HG02884 (cell line): ENCODE results near the gene SMG1.
A peak's percentile ranks its signal among the peaks of the same experiment; 100 is the strongest.
"Not testable (repeated sequence)": the region's sequence is repeated elsewhere in the genome, so short reads cannot be mapped to it uniquely, and the experiment has no call there.

Experiments used
- ATAC-seq: cut with Tn5 transposase; IDR thresholded peaks from one replicate; pipeline ENCODE4 v1.9.1; 2021; ENCODE audit warnings: mild to moderate bottlenecking, moderate library complexity; ENCODE audit not compliant: unreplicated experiment

Gene SMG1

DNA sequence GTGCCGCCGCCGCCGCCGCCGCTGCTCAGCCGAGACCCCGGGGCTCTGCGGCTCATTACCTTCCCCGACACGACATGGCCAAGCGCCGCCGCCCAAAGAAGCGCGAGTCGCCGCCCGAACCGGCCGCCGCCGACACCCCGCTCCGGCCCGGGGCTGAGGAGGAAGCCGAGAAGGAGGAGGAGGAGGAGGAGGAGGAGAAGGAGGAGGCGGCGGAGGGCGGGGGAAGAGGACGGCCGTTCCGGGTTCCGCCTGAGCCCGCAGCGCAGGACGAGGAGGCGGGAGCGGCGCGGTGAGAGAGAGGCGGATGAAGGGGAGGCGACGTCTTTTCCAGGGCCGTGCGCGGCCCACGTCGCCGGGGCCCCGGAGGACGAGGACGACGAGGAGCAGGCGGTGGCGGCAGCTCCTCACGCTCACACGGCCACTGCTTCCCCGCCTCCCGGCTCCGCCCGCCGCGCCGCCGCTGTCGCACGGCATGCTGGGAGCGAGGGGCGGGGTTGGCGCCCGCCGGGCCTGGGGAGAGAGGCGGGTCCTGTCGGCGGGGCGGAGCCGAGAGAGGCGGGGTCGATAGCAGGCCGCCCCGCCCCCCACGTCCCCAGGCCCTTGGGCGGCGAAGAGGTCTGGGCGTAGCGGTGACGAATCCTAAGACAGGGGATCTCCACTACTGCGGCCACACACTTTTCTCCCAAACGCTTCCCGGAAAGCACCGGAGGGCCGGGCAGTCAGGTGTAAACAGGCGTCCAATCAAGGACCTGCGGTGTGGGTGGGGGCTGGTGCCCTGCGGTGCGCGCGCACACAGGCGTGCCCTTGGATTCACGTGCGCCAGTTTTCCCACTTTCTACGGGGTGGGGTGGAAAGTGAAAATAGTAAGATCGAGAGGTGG is at the start of gene SMG1:
SMG1 (minus strand) TSS at position 423 of the 880 bp plus-strand sequence; CDS start at position 56, 367 bp downstream.
- ATAC-seq, result peak; percentile 78

DNA sequence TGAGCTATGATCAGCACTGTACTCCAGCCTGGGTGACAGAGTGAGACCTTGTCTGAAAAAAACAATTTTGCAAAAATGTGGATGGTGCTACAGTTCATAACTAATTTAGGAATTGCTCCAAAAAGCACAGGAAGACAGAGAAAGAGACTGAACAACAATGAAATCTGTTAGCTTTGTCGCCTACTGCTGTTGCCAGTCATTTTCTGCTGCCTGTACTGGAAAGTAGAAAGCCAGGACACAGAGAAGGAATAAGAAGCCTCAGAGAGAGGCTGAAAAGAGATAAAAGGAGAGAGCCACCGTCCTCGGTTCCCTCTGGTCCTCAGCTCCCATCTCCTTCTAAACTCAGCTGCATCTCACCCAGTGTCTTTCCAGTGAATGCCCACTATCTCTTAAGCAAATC is 48.9 kb upstream of the SMG1 start:
- no peak for ATAC-seq

DNA sequence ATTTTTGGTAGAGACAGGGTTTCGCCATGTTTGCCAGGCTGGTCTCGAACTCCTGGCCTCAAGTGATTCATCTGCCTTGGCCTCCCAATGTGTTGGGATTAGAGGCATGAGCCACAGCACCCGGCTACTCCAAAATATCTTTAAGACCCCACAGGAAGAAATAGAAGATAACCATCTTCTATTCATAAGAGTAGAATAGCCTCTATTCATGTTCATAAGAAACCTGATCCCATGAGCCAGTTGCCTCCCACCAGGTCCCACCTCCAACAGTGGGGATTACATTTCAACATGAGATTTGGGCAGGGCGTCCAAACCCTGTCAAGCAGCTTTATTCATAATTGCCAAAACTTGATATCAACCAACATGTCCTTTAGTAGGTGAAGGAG is 43.6 kb upstream of the SMG1 start:
- ATAC-seq, result no peak

DNA sequence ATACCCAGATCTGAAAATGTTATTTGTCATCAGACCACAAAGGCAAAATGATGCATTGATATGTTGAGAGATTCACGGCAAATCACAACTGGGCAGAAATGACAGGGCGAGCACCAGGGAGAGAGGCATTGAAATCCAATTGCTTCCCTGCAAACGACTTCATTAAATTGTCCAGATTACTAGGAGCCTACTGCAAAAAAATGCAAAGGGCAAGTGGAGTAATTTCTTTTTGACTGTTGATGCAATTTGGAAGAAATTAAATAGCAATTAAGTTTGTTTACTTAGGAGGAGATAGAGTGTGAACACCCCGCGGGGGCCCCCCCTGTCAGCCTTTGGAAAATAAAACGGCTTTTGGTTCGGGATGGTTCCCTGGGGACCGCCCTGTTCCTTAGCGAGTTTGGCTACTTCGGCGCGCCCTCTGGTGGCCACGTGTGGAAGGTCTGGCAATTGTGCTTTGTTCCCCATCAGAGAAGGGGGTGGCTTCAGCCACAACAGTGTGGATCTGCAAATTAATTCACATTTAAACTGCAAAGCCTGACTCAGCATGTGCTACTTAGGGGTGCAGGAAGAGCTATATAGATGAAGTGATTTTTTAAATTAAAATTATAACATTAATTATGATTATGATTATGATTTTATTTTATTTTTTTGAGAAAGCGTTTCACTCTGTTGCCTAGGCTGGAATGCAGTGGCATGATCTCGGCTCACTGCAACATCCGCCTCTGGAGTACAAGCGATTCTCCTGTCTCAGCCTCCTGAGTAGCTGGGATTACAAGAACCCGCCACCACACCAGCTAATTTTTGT is 43.0 kb upstream of the SMG1 start:
- ATAC-seq, result no peak

DNA sequence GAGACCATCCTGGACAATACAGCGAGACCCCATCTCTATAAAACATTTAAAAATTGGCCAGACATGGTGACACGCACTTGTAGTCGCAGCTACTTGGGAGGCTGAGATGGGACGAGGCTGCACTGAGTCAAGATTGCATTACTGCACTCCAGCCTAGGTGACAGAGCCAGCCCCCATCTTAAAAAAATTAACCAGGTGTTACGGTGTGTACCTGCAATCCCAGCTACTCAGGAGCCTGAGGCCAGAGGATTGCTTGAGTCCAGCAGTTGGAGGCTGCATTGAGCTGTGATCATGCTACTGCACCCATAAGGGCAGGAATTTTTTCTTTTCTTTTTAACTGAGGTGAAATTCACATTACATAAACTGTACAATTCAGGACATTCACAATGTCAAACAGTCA is 40.6 kb upstream of the SMG1 start:
- no peak for ATAC-seq

DNA sequence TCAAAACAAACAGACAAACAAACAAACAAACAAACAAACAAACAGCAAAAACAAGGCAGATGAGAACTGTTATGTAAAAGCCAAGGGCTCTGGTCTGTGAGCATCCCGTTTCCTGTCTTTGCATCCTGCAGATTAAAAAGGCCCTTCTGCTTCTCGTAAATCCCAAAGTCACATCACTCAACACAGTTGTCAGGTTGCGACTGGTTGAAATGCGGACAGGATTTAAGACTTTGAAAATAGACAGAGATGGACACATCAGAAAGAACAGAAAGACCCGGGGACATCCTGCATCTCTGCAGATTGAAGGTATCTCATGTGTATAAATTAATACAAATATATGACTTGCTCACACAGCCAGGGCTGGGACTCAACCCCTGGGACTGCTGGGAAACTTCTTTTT is 39.3 kb upstream of the SMG1 start:
- ATAC-seq, result no peak

DNA sequence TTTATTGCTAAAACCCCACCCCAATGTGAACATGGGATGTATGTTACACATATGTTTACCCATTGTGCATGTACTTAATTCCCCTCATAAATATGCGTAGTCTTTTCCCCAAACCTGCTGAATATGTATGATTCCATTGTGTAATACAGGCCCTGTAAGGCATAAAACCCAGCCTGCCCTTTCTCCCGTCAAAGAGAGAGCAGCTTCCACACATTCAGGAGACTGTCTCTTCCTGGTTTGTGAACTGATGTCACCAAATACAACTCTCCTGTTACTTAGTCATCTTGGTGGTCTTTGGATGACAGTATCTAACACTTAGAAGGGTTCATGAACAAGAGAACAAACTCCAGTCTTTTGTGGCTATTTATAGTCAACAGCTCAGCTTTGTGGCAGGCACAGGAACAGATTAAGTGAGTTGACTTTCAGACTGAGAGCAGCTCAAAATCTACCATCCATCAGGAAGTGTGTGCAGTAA is 32.9 kb upstream of the SMG1 start:
- ATAC-seq, result no peak

DNA sequence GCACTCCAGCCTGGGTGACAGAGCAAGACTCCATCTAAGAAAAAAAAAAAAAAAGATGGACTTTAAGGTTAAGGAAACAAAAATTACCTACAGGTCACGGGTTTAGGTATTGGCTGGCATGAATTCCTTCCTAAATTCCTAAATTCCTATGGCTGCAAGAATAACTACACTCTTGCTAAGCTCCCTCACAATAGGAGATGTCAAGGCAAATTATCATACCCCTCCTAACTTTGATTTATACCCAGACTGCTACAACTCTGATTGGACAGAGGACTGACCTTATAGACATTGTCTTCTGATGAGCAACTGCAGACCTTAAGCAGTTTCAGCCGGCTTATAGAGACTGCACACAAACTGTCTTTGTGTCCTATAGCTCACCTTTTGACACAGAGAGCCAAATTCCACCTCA is 32.4 kb upstream of the SMG1 start:
- no peak for ATAC-seq

DNA sequence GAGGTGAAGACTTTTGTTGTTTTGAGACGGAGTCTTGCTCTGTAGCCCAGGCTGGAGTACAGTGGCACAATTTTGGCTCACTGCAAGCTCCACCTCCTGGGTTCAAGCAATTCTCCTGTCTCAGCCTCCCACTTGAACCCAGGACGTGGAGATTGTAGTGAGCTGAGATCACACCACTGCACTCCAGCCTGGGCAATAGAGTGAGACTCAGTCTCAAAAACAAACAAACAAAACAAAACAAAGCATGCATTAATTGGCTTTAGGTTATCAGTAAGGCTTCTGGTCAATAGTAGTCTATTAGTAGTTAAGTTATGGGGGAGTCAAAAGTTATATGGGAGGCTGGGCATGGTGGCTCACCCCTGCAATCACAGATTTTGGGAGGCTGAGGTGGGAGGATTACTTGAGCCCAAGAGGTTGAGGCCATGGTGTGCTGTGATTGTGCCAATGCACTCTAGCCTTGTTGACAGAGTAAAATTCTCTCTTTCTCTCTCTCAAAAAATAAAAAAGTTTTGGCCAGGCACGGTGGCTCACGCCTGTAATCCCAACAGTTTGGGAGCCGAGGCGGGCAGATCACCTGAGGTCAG is 30.5 kb upstream of the SMG1 start:
- not testable (repeated sequence) for ATAC-seq

DNA sequence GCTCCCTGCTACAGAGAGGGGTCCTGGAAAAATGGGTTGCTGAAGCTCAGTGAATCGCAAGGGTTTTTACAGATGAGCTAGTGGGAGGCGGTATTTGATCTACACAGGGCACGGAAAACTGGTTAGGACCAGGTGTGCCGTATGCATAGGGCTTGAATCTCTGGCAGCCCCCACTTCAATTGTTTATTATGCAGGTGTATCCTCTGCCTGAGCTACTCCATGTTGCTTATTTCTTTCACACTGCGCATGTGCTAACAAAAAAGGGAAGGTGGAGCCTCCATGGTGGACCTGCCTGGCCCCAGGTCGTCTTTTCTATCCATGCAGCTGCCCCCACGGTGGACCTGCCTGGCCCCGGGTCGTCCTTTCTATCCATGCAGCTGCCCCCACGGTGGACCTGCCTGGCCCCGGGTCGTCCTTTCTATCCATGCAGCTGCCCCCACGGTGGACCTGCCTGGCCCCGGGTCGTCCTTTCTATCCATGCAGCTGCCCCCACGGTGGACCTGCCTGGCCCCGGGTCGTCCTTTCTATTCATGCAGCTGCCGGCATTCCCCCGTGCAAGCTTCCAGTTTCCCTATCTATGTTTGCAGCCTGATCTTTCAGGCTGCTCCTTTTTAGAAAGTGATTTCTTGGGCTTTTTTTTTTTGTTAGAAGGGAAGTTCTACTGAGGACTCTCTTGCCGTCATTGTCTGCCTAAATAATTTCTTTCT is 29.8 kb upstream of the SMG1 start:
- ATAC-seq, result not testable (repeated sequence)

DNA sequence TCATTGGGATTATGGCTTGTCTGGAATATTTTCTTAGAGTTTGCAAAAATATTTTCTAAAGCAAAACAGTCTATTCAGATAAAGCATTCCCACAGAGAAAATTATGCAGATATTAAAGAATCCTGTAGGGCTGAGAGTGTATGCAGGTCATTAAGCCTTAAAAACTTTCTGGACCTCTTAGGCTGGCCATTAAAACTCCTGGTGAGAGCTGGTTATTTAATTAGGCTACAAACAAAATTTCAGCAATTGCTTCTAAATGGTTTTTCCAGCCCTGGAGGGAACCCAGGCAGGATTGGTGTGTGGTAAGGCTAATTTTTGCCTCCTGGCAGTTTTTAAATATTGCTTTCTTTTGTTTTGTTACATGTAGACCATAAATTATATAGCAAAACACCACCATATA is 27.3 kb upstream of the SMG1 start:
- no peak for ATAC-seq

DNA sequence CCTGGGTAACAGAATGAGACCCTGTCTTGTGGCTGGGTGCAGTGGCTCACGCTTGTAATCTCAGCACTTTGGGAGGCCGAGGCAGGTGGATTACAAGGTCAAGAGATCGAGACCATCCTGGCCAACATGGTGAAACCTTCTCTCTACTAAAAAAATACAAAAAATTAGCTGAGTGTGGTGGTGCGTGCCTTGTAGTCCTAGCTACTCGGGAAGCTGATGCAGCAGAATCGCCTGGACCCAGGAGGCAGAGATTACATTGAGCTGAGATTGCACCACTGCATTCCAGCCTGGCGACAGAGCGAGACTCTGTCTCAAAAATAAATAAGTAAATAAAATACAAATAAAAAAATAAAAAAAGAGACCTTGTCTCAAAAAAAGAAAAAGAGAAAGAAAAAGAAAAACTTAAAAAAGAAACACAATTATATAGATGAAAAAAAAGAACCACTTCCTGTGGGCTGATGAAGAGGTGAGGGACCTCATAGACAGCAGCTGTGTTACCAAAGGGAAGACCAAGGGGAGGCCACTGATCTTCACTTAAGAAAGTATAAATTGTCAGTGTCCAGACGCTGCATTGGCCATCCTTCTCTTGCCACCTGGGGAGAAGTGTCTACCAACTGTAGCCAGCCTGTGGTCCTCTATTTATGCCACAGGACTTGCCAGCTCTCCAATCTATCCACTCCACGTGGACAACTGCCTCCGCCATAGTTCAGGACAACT is 24.4 kb upstream of the SMG1 start:
- ATAC-seq, result no peak

DNA sequence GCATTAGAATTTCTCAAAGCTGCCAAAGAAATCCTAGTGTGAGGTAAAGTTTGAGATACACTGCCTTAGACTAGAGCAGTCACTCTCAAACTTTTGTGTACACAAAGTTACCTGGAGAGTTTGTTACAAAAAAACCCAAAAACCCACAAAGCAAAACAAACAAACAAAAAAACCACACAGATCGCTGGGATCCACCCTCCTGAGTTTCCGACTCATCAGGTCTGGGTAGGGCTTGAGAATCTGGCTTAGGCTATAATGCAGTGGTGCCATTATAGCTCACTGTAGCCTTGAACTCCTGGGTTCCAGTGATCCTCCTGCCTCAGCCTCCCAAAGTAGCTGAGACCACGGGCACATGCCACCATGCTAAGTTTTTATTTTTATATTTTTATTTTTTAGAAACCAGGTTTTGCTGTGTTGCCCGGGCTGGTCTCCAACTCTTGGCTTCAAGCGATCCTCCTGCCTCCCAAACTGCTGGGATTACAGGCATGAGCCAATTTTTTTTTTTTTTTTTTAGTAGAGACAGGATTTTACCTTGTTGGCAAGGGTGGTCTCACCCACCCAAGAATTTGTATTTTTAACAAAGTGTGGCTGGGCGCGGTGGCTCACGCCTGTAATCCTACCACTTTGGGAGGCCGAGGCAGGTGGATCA is 22.3 kb upstream of the SMG1 start:
- ATAC-seq, result no peak

DNA sequence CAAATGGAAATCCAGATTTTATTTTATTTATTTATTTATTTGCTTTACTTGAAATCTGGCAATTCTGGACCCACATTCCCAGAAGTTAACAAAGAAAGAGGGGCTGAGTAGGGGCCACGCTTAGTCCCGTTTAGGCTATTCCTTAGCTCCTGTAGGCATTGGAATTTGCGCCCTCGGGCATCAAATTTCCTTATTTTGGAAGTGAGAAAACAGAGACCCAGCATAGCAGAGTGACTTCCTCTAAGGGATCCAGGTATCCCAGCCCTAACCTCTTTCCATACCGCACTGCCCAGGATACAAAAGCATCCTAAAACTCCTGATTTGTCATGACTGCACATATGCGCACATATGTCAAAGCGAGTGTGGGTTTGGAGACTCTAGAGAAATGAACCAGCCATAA is 19.0 kb upstream of the SMG1 start:
- no peak for ATAC-seq

DNA sequence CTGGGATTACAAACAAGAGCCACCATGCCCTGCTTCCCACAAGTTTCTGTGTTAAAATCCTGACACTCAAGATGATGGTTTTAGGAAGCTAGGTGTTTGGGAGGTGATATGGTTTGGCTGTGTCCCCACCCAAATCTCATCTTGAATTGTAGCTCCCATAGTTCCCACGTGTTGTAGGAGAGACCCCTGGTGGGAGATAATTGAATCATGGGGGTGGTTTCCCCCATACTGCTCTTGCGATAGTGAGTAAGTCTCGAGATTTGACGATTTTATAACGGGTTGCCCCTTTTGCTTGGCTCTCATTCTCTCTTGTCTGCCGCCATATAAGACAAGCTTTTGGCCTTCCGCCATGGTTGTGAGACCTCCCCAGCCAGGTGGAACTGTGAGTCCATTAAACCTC is 17.2 kb upstream of the SMG1 start:
- no peak for ATAC-seq

DNA sequence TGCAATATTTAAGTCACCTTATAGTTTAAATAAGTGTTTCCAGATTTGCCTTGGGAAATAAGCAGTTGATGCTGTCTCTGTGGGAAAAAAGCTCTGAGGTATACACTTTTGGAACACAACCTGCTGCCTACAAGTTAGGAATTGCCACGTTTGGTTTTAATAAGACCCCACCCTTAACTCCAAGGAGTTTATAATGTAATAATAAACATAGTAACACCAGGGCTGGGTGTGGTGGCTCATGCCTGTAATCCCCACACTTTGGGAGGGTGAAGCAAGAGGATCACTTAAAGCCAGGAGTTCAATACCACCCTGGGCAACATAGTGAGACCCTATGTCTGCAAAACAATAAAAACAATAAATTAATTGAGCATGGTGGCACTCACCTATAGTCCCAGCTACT is 15.9 kb upstream of the SMG1 start:
- ATAC-seq, result no peak

DNA sequence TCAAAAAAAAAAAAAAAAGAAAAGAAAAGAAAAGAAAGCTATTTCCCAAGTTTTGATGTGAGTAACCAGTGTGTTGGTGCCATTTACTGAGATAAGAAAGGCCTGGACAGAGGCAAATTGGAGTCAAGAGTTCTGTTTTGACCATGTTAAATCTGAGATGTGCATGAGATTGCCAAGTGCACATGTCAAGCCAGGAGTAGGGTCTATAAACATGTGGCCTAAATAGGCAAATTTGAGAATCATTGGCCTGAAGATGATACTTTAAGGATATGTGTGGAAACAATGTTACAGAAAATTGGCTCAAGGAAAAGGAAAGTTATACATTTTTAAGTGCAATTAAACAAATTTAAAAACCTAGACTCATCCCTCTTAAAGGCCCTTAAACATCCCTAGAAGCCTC is 15.3 kb upstream of the SMG1 start:
- no peak for ATAC-seq

DNA sequence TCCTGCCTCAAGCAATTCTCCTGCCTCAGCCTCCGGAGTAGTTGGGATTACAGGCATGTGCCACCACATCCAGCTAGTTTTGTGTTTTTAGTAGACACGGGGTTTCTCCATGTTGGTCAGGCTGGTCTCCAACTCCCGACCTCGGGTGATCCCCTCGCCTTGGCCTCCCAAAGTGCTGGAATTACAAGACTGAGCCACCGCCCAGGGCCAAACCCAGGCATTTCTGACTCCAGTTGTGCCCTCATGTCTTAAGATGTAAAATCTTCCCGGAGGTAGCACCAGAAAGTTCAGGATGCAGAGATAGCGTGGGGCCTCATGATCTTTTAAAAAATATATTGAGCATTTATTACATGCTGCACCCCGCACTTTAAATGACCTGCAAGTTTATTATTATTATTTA is 12.8 kb upstream of the SMG1 start:
- ATAC-seq, result no peak

DNA sequence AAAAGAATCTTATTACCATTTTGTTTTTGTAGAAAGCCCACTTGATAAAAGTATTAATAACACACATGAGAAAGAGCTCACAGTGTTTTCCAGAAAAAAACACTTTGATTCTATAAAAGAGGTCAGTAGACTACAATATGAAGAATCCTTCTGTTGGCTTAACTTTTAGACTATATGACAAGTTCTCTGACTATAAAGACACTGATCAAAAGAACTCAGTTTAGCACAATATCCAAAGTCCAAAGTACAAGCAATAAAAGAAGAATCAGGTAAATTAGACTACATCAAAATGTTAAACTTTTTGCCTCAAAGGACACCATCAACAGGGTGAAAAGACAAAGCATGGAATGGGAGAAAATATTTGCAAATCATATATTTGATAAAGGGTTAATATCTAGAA is 11.2 kb upstream of the SMG1 start:
- no peak for ATAC-seq
